Measurements from ENCODE around the gene MED13L.

The MED13L gene

DNA sequence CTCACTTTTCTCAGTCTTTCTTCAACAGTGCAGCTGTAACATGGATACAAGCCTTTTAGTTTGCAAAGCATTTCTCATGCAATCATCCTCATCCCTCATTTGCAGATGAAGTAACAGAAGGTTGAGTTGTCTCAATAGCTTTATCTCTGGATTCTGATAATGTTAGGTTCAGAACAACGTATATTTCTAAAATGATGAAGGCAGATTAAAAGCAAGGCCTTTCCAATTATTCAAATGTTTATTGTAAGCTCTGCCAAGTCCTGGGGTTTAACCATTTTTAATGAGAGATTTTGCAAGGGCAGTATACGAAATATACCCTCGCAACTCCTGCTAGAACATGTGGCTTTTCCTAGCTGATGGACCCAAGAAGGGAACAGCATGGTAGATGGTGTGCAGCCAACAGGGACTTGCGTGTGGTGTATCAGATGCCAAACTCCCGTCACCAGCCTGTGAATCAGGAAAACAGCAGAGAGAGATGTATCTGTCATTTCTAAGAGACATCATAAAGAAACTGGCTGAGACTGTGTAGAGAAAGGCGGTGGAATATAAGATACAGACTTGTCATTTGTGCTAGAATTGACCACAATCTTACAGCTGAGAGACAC, 319.7 kb downstream of the MED13L start:
- H3K4me3 ChIP-seq (replicated peaks; ENCODE audit: low read depth, low read length), result no peak overlapping the region
- no peak for DNase-seq (ENCODE audit: low read depth)
- TF ChIP-seq, protein P1, sequence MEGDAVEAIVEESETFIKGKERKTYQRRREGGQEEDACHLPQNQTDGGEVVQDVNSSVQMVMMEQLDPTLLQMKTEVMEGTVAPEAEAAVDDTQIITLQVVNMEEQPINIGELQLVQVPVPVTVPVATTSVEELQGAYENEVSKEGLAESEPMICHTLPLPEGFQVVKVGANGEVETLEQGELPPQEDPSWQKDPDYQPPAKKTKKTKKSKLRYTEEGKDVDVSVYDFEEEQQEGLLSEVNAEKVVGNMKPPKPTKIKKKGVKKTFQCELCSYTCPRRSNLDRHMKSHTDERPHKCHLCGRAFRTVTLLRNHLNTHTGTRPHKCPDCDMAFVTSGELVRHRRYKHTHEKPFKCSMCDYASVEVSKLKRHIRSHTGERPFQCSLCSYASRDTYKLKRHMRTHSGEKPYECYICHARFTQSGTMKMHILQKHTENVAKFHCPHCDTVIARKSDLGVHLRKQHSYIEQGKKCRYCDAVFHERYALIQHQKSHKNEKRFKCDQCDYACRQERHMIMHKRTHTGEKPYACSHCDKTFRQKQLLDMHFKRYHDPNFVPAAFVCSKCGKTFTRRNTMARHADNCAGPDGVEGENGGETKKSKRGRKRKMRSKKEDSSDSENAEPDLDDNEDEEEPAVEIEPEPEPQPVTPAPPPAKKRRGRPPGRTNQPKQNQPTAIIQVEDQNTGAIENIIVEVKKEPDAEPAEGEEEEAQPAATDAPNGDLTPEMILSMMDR (IDR thresholded peaks at IDR 0.05; ENCODE audit: low read length, missing control alignments), result no peak

DNA sequence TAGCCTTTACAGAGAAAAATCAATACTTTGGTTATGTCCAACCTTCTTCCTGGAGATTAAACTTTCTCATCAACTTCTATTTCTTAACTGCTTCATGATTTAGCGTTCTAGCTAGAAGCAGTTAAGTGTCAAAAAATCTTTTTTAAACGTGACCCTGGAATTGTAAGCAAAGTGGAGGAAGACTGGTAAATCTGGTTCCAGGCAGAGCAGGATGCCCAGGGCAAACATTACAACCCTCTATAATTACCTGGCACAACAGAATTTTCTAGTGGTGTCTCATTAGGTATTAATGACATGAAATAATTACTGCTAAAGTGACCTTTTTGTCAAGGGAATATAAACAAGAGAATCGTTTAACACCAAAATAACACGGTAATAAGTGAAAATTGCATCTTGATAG, 320.8 kb downstream of the MED13L start:
- no peak for DNase-seq (ENCODE audit: low read depth)
- TF ChIP-seq, protein P1 (IDR thresholded peaks at IDR 0.05; ENCODE audit: low read length, missing control alignments), result no peak
- no peak overlapping the region for H3K4me3 ChIP-seq (replicated peaks; ENCODE audit: low read depth, low read length)

DNA sequence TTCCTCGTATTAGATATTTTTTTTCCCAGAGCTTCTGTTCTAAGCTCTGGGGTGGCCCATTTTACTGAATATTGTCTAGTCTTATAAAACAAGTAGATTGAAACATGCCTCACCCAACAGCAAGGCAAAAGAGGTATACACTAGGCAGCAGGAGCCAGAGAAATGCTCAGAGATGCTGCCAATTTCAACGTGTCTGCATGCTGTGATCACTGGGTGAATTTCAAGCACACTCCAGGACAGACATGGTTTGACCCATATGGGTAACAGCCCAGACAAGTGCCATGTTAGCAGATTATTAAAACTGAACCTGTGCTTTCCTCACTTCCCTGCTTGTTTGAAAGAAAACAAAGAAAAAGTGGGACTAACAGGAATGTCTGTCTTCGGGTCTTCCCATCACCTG, 321.3 kb downstream of the MED13L start:
- no peak overlapping the region for H3K4me3 ChIP-seq (replicated peaks; ENCODE audit: low read depth, low read length)
- DNase-seq (ENCODE audit: low read depth), result no peak
- TF ChIP-seq, protein P1 (IDR thresholded peaks at IDR 0.05; ENCODE audit: low read length, missing control alignments), result no peak

DNA sequence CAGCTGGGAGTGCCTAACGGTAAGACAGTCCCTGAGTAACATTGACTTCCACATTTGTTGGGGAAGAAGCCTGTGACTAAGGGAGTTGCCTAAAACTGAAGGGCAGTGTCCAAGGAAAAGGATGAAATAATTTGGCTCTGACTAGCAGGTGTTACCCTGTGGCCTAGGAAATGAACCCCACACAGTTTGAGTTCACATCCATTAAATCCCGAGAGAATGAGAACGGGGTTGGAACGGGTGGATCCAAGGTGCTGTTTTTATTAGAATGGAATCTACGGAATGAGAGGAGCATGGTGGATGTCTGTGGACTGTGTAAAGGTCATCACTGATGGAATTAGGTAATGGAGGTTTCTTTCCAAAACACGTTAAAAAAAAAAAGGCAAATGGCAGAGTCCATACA, 324.0 kb downstream of the MED13L start:
- TF ChIP-seq, protein P1 (IDR thresholded peaks at IDR 0.05; ENCODE audit: low read length, missing control alignments), result no peak
- no peak overlapping the region for H3K4me3 ChIP-seq (replicated peaks; ENCODE audit: low read depth, low read length)
- no peak for DNase-seq (ENCODE audit: low read depth)

DNA sequence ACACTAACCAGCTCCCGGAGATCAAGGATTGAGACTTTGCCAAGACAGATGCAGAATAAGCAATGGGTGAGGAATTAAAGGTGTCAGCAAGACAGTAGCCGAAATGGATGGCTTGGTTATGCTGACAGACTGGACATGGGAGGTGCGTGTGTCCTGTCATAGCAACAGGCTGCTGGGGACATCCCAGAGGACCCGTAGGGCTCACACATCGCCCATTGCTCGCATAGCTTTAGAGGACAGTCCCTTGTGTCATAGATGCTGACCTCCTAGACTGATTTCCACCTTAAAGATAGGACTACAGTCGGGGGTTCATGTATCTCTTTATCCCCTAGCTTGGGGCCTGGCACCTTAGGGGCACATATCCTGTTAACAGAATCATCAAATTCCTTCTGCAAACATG, 324.5 kb downstream of the MED13L start:
- TF ChIP-seq, protein P1 (IDR thresholded peaks at IDR 0.05; ENCODE audit: low read length, missing control alignments), result no peak

DNA sequence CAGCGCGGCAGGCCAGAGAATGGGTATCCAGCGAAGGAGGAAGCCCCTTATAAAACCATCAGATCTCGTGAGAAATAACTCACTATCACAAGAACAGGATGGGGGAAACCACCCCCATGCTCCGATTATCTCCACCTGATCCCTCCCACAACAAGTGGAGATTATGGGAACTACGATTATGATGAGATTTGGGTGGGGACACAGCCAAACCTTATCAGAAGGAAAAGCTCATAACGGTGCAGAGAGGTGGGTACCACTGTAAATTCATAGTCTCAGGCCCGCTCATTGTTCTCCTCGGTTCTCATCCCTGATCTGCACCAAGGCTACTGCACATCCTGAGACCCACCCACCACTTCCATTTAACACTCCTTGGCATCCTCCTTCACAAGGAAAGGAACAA, 326.5 kb downstream of the MED13L start:
- TF ChIP-seq, protein P1 (IDR thresholded peaks at IDR 0.05; ENCODE audit: low read length, missing control alignments), result no peak
- H3K4me3 ChIP-seq (replicated peaks; ENCODE audit: low read depth, low read length), result no peak overlapping the region
- DNase-seq (ENCODE audit: low read depth), result no peak

More for the DNA sequence above, 324.5 kb downstream of the MED13L start:
- no peak for DNase-seq (ENCODE audit: low read depth)
- H3K4me3 ChIP-seq (replicated peaks; ENCODE audit: low read depth, low read length), result no peak overlapping the region

DNA sequence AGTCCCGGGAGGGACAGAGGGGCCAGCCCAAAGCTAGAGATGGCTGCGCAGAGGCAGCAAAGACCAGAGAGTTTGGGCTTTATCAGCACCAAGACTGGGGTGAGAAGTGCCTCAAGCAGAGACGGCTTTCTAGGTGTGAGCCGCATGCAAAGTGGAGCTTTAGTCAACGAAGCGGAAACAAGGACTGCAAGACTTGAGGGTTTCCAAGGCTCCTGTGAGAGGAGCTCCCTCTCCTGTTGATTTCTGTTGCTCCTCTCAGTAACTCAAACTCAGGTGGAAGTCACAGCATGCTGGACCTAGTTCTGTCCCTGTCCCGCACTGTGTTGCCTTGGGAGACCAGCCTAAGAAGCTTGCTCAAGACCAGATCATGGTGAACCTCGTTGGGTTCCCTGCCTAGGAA, 327.8 kb downstream of the MED13L start:
- DNase-seq (ENCODE audit: low read depth), result no peak
- TF ChIP-seq, protein P1 (IDR thresholded peaks at IDR 0.05; ENCODE audit: low read length, missing control alignments), result no peak
- no peak overlapping the region for H3K4me3 ChIP-seq (replicated peaks; ENCODE audit: low read depth, low read length)
